ENCODE data around the gene XAB2.

GRCh38 chr19:7590256-7590655 is 39.1 kb downstream of the XAB2 start:
- TF ChIP-seq ZNF433 (tag by site-specific recombination; IDR thresholded peaks at IDR 0.05; ENCODE audit: low read depth) (no peak), ZNF423 (tag by site-specific recombination; IDR thresholded peaks at IDR 0.05) (no peak), ZNF792 (tag by site-specific recombination; IDR thresholded peaks at IDR 0.05) (no peak), RBAK (tag by site-specific recombination; IDR thresholded peaks at IDR 0.05) (no peak), CTCF (tag by site-specific recombination; IDR thresholded peaks at IDR 0.05) (no peak), ZNF747 (tag by site-specific recombination; IDR thresholded peaks at IDR 0.05) (no peak)

Measured in HEK293 (cell line).